Measurements from ENCODE around the gene PLN. TPM values are rescaled to one million over a fixed set of nuclear protein-coding genes. Genes with fewer than 3 reads are reported as not detected.

The PLN gene
- polyA plus RNA-seq, 1 donor (not counting 4 experiments of a cell fraction or from before 2014, with no cell fraction given), result not detected

GRCh38 chr6:118574051-118574865 lies 26.2 kb downstream of the PLN start:
- Histone ChIP-seq H3K4me2 (ENCODE audit: control insufficient read depth, extremely low read depth, insufficient read depth, low read depth, low read length) (no peak overlapping the region), H3K27me3 (ENCODE audit: control insufficient read depth, extremely low read depth, insufficient read depth, low read length) (no peaks in the 10 kb centered on the region), H3K4me1 (ENCODE audit: control insufficient read depth, extremely low read depth, insufficient read depth, low read length) (no peaks in the 10 kb centered on the region), H3K9ac (ENCODE audit: control insufficient read depth, extremely low read depth, insufficient read depth, low read length) (no peak overlapping the region), H3K9me3 (ENCODE audit: control insufficient read depth, low read depth, low read length) (peaks cover 16% of the 10 kb centered on the region), H3K27ac (ENCODE audit: control insufficient read depth, insufficient read depth, low read length) (no peak overlapping the region), H4K20me1 (ENCODE audit: control insufficient read depth, extremely low read depth, insufficient read depth, low read length) (no peaks in the 10 kb centered on the region), H3K36me3 (ENCODE audit: control insufficient read depth in 2 of 2, extremely low read depth in 1 of 2, insufficient read depth in 2 of 2, low read length in 2 of 2) (no peaks in the 10 kb centered on the region), H3K79me2 (ENCODE audit: control insufficient read depth, insufficient read depth, low read length) (peaks cover 3% of the 10 kb centered on the region), H2AFZ (ENCODE audit: control insufficient read depth, low read length) (no peak overlapping the region), H3K9me1 (ENCODE audit: control insufficient read depth, extremely low read depth, insufficient read depth, low read length) (no peaks in the 10 kb centered on the region), H3K4me3 (ENCODE audit: control insufficient read depth in 2 of 3, extremely low read depth in 1 of 3, insufficient read depth in 2 of 3, low read depth in 1 of 3, low read length in 3 of 3) (no peak overlapping the region)
- DNase-seq (ENCODE audit: low read depth, low spot score), result no peak
- dilution Hi-C loops (cut with MboI; ENCODE audit: extremely low pct_ligation_motif_present, low sequenced_read_pairs), result no loop called here
- FAIRE-seq, result no peak
- TF ChIP-seq CTCF (optimal IDR thresholded peaks at IDR 0.05 in 1 of 3, IDR thresholded peaks at IDR 0.05 in 1 of 3, conservative IDR thresholded peaks at IDR 0.05 in 1 of 3; ENCODE audit: extremely low read depth in 1 of 3, insufficient read depth in 2 of 3, low read length in 3 of 3), result no peak
- no peak for TF ChIP-seq EZH2 (IDR thresholded peaks at IDR 0.05; ENCODE audit: low read length)

GRCh38 chr6:118577972-118578371 lies 29.9 kb downstream of the PLN start:
- H3K27ac ChIP-seq (ENCODE audit: control insufficient read depth, insufficient read depth, low read length), result no peak overlapping the region

More at GRCh38 chr6:118577972-118578371, 29.9 kb downstream of the PLN start:
- dilution Hi-C loops (cut with MboI; ENCODE audit: extremely low pct_ligation_motif_present, low sequenced_read_pairs), result no loop called here
- no peak overlapping the region for H3K4me2 ChIP-seq (ENCODE audit: control insufficient read depth, extremely low read depth, insufficient read depth, low read depth, low read length)
- TF ChIP-seq CTCF (optimal IDR thresholded peaks at IDR 0.05 in 1 of 3, IDR thresholded peaks at IDR 0.05 in 1 of 3, conservative IDR thresholded peaks at IDR 0.05 in 1 of 3; ENCODE audit: extremely low read depth in 1 of 3, insufficient read depth in 2 of 3, low read length in 3 of 3), result no peak
- TF ChIP-seq EZH2 (IDR thresholded peaks at IDR 0.05; ENCODE audit: low read length), result no peak
- H3K9me1 ChIP-seq (ENCODE audit: control insufficient read depth, extremely low read depth, insufficient read depth, low read length), result no peaks in the 10 kb centered on the region
- H3K36me3 ChIP-seq (ENCODE audit: control insufficient read depth in 2 of 2, extremely low read depth in 1 of 2, insufficient read depth in 2 of 2, low read length in 2 of 2), result no peaks in the 10 kb centered on the region
- no peaks in the 10 kb centered on the region for H3K27me3 ChIP-seq (ENCODE audit: control insufficient read depth, extremely low read depth, insufficient read depth, low read length)
- no peaks in the 10 kb centered on the region for H4K20me1 ChIP-seq (ENCODE audit: control insufficient read depth, extremely low read depth, insufficient read depth, low read length)
- no peaks in the 10 kb centered on the region for H3K4me1 ChIP-seq (ENCODE audit: control insufficient read depth, extremely low read depth, insufficient read depth, low read length)
- no peak overlapping the region for H3K9ac ChIP-seq (ENCODE audit: control insufficient read depth, extremely low read depth, insufficient read depth, low read length)
- H3K79me2 ChIP-seq (ENCODE audit: control insufficient read depth, insufficient read depth, low read length), result no peaks in the 10 kb centered on the region
- H3K4me3 ChIP-seq (ENCODE audit: control insufficient read depth in 2 of 3, extremely low read depth in 1 of 3, insufficient read depth in 2 of 3, low read depth in 1 of 3, low read length in 3 of 3), result no peak overlapping the region
- peaks cover 17% of the 10 kb centered on the region for H3K9me3 ChIP-seq (ENCODE audit: control insufficient read depth, low read depth, low read length)
- DNase-seq (ENCODE audit: low read depth, low spot score), result no peak
- H2AFZ ChIP-seq (ENCODE audit: control insufficient read depth, low read length), result no peak overlapping the region
- no peak for FAIRE-seq
